Measurements from ENCODE around the gene THADA.
"Not testable (repeated sequence)": the region's sequence is repeated elsewhere in the genome, so short reads cannot be mapped to it uniquely, and the experiment has no call there.

Gene THADA

GRCh38 chr2:43541165-43541564, 54.7 kb downstream of the THADA start:
- DNase-seq (ENCODE audit: low read depth): no peak

GRCh38 chr2:43540021-43540779, 55.6 kb downstream of the THADA start:
- DNase-seq (ENCODE audit: low read depth): peak; percentile 95

GRCh38 chr2:43539436-43539835, 56.4 kb downstream of the THADA start:
- no peak for DNase-seq (ENCODE audit: low read depth)

GRCh38 chr2:43538034-43538670, 57.7 kb downstream of the THADA start:
- DNase-seq (ENCODE audit: low read depth): no peak

GRCh38 chr2:43537137-43537536, 58.7 kb downstream of the THADA start:
- no peak for DNase-seq (ENCODE audit: low read depth)

GRCh38 chr2:43534569-43534968, 61.3 kb downstream of the THADA start:
- no peak for DNase-seq (ENCODE audit: low read depth)

GRCh38 chr2:43532572-43532971, 63.3 kb downstream of the THADA start:
- not testable (repeated sequence) for DNase-seq (ENCODE audit: low read depth)

GRCh38 chr2:43531251-43531650, 64.6 kb downstream of the THADA start:
- DNase-seq (ENCODE audit: low read depth): no peak

- no peak for DNase-seq (ENCODE audit: low read depth)
Observed at GRCh38 chr2:43526994-43527393, 68.8 kb downstream of the THADA start.

GRCh38 chr2:43525506-43525905, 70.3 kb downstream of the THADA start:
- DNase-seq (ENCODE audit: low read depth): no peak

- DNase-seq (ENCODE audit: low read depth): no peak
Observed at GRCh38 chr2:43524177-43524965, 71.5 kb downstream of the THADA start.

GRCh38 chr2:43522177-43522576, 73.7 kb downstream of the THADA start:
- DNase-seq (ENCODE audit: low read depth): no peak

- DNase-seq (ENCODE audit: low read depth): no peak
Observed at GRCh38 chr2:43521568-43521967, 74.3 kb downstream of the THADA start.

GRCh38 chr2:43520919-43521318, 74.9 kb downstream of the THADA start:
- DNase-seq (ENCODE audit: low read depth): no peak

- DNase-seq (ENCODE audit: low read depth): peak; percentile 98
Observed at GRCh38 chr2:43519643-43520221, 76.1 kb downstream of the THADA start.

- no peak for DNase-seq (ENCODE audit: low read depth)
Observed at GRCh38 chr2:43518718-43519117, 77.1 kb downstream of the THADA start.

GRCh38 chr2:43518181-43518580, 77.7 kb downstream of the THADA start:
- no peak for DNase-seq (ENCODE audit: low read depth)

- DNase-seq (ENCODE audit: low read depth): no peak
Observed at GRCh38 chr2:43515807-43516497, 79.9 kb downstream of the THADA start.

GRCh38 chr2:43515248-43515647, 80.6 kb downstream of the THADA start:
- no peak for DNase-seq (ENCODE audit: low read depth)

GRCh38 chr2:43513796-43514195, 82.0 kb downstream of the THADA start:
- no peak for DNase-seq (ENCODE audit: low read depth)

GRCh38 chr2:43513216-43513615, 82.6 kb downstream of the THADA start:
- no peak for DNase-seq (ENCODE audit: low read depth)

GRCh38 chr2:43511199-43511598, 84.6 kb downstream of the THADA start:
- no peak for DNase-seq (ENCODE audit: low read depth)
